ENCODE data around the gene RFPL2. TPM values are rescaled to one million over a fixed set of nuclear protein-coding genes. Genes with fewer than 3 reads are reported as not detected.
"Not testable (repeated sequence)": the region's sequence is repeated elsewhere in the genome, so short reads cannot be mapped to it uniquely, and the experiment has no call there.

Gene RFPL2
- total RNA-seq, 2 experiments from 2014 or later = 2.0 to 2.8 TPM

DNA sequence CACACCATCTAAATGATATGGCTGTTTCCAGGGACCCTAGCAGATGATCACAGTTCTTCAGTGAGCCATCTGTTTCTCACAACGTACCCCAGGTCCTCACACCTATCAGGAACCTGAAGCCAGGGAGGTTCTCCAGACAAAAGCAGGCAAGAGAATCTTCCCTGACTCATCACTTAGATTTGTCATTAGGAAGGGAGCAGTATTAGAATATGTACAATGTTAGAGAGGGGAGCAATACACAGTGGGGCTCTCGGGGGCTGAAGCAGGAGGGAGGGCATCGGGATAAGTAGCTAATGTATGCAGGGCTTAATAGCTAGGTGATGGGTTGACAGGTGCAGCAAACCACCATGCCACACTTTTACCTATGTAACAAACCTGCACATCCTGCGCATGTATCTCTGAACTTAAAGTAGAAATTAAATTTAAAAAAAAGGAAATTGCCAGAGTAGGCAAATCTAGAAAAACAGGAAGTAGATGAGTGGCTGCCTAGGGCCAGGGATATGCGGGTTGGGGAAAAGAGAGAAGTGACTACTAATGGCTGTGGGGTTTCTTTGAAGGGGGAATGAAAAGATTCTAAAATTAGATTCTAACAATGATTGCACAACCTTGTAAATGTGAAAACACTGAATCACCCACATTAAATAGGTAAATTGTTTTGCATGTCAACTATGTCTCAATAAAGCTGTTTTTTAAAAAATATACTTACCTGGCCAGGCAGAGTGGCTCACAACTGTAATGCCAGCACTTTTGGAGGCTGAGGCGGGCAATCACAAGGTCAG is 60.2 kb downstream of the RFPL2 start:
- no peak for DNase-seq
- Mint-ChIP-seq H3K36me3 (ENCODE audit: low read depth) (peaks cover 3% of the 10 kb centered on the region), H3K9me3 (peaks cover 11% of the 10 kb centered on the region), H3K4me3 (no peak overlapping the region), H3K27ac (peak overlapping the region; percentile 86), H3K27me3 (no peaks in the 10 kb centered on the region), H3K4me1 (peaks cover 51% of the 10 kb centered on the region)
- ChIA-PET POLR2A (no interaction called here), CTCF (no interaction called here)

DNA sequence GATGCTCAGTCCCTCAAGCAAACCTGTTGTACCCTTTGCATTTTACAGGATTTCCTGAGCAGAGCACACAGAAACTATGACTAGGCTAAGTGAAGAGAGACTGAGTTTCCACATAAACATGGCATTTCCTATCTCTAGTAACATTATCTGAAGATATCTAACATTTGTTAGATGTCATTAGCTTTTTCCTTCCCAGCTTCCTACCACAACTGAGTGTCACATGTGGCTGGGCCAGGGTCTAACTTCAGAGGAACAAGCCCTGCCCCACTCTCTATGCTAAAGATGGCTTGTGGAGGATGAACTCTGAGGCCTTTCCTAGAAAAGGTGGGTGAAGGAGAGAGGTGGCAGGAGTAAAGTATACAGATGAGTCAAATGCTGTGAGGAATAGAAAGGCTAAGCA is 62.3 kb downstream of the RFPL2 start:
- ChIA-PET CTCF (interaction anchor here (0.7 to 2.3 kb wide), 4 partner anchors 58 to 268 kb away, joined by 3 to 19 read pairs (median 6); no protein-coding TSS in a partner anchor), POLR2A (interaction anchor here (0.8 to 2.8 kb wide), 4 partner anchors 12 to 332 kb away, joined by 3 to 9 read pairs (median 4); partner anchors contain the start of genes C22orf42 and FBXO7)
- H3K27ac Mint-ChIP-seq = peak overlapping the region; percentile 86
- H3K9me3 Mint-ChIP-seq = peaks cover 7% of the 10 kb centered on the region
- peaks cover 62% of the 10 kb centered on the region for H3K4me1 Mint-ChIP-seq
- peak; percentile 49 for DNase-seq
- peak overlapping the region; percentile 16 for H3K4me3 Mint-ChIP-seq
- no peaks in the 10 kb centered on the region for H3K27me3 Mint-ChIP-seq
- no peaks in the 10 kb centered on the region for H3K36me3 Mint-ChIP-seq (ENCODE audit: low read depth)

GRCh38 chr22:32140688-32141087 is 64.2 kb downstream of the RFPL2 start:
- H3K4me3 Mint-ChIP-seq; H3K27me3 Mint-ChIP-seq; H3K36me3 Mint-ChIP-seq (ENCODE audit: low read depth); H3K9me3 Mint-ChIP-seq: not testable (repeated sequence)
- DNase-seq = peak; percentile 49
- ChIA-PET POLR2A (interaction anchor here (2.8 kb wide), 1 partner anchor 334 kb away, joined by 9 read pairs; the partner anchor contains the start of gene FBXO7), CTCF (interaction anchor here (0.8 to 2.3 kb wide), 4 partner anchors 61 to 249 kb away, joined by 3 to 19 read pairs (median 5); no protein-coding TSS in a partner anchor)
- Mint-ChIP-seq H3K27ac (peak overlapping the region; percentile 86), H3K4me1 (peaks cover 76% of the 10 kb centered on the region)

Other genes starting within 250 kb of the RFPL2 start
- gene SLC5A1, start 161.8 kb downstream of the RFPL2 start, total RNA-seq = not detected
- not detected for gene C22orf42, start 45.8 kb downstream of the RFPL2 start, total RNA-seq
- gene SLC5A4, start 50.3 kb upstream of the RFPL2 start, total RNA-seq = not detected
- gene RFPL3, start 152.8 kb upstream of the RFPL2 start, total RNA-seq = not detected
- gene RTCB, start 207.2 kb upstream of the RFPL2 start, total RNA-seq = 10 to 100 TPM; 58.3 to 61.6 TPM